H1 (cell line): ENCODE results near the gene OR5V1. TPM values are rescaled to one million over a fixed set of nuclear protein-coding genes. Genes with fewer than 3 reads are reported as not detected.

ENCODE experiments used
- CTCF ChIA-PET: fragments of 300-600 bp; sonication (Branson Sonifier 250); formaldehyde crosslinking; loops from one replicate; lab custom pipeline; 2021; ENCODE audit not compliant: partially characterized antibody; lab: Charles Lee
- POLR2A ChIA-PET: fragments of 300-600 bp; sonication (Branson Sonifier 250); formaldehyde crosslinking; loops from one replicate; lab custom pipeline; 2021; ENCODE audit warnings: inconsistent platforms; ENCODE audit not compliant: partially characterized antibody; lab: Charles Lee
- DNase-seq, 2 experiments: peaks; one replicate each; pipeline versions ENCODE4 v3.0.0 to v3.0.0-alpha.2; 2010 to 2022; ENCODE audit warnings: low spot score in 2 of 2, low read depth in 1 of 2, mixed read lengths in 1 of 2
- FAIRE-seq: peaks from 2 replicates; lab custom pipeline; 2011; peaks lifted over from hg19 to GRCh38; lab: Jason Lieb, UNC
- H2AFZ ChIP-seq: 2 replicates; pipeline ENCODE4 v1.8.1; 2012; ENCODE audit warnings: low read length, inconsistent platforms
- H2AK5ac ChIP-seq: 2 replicates; pipeline ENCODE4 v1.6.1; 2013; ENCODE audit warnings: low read depth, low read length
- H2BK120ac ChIP-seq: replicated peaks from 2 replicates; pipeline ENCODE3; 2013; ENCODE audit warnings: low read depth, low read length, inconsistent platforms
- H2BK12ac ChIP-seq: 2 replicates; pipeline ENCODE4 v1.6.1; 2013; ENCODE audit warnings: low read depth, low read length
- H2BK15ac ChIP-seq: 2 replicates; pipeline ENCODE4 v1.6.1; 2013; ENCODE audit warnings: low read length
- H2BK20ac ChIP-seq: 2 replicates; pipeline ENCODE4 v1.6.1; 2013; ENCODE audit warnings: low read length
- H2BK5ac ChIP-seq: 2 replicates; pipeline ENCODE4 v1.6.1; 2013; ENCODE audit warnings: low read depth, low read length
- H3K14ac ChIP-seq: 2 replicates; pipeline ENCODE4 v1.6.1; 2013; ENCODE audit warnings: inconsistent platforms; ENCODE audit not compliant: insufficient read length
- H3K18ac ChIP-seq: 2 replicates; pipeline ENCODE4 v1.6.1; 2013; ENCODE audit warnings: low read length; ENCODE audit errors: extremely low read depth
- H3K23ac ChIP-seq: 2 replicates; pipeline ENCODE4 v1.6.1; 2013; ENCODE audit warnings: inconsistent platforms; ENCODE audit not compliant: insufficient read length
- H3K23me2 ChIP-seq: 2 replicates; pipeline ENCODE4 v1.6.1; 2013; ENCODE audit warnings: low read depth, low read length
- H3K27ac ChIP-seq: 2 replicates; pipeline ENCODE4 v1.6.1; 2011; ENCODE audit warnings: low read depth, low read length, inconsistent platforms
- H3K27me3 ChIP-seq, 4 experiments: replicated peaks in 1 of 4; 1 replicate in 1 of 4; 2 replicates in 3 of 4; pipeline versions ENCODE4 v1.6.1 to v1.8.1; 2011 to 2013; ENCODE audit warnings: low read length in 3 of 4, mild to moderate bottlenecking in 3 of 4, inconsistent platforms in 2 of 4, mixed read lengths in 2 of 4, moderate library complexity in 1 of 4; ENCODE audit not compliant: control insufficient read depth in 3 of 4, insufficient read depth in 3 of 4; ENCODE audit errors: extremely low read depth in 1 of 4
- H3K36me3 ChIP-seq, 4 experiments: 2 replicates each; pipeline versions ENCODE4 v1.6.1 to v1.8.1; 2011 to 2013; ENCODE audit warnings: mild to moderate bottlenecking in 4 of 4, low read length in 3 of 4, moderate library complexity in 2 of 4, control low read depth in 1 of 4, inconsistent platforms in 1 of 4; ENCODE audit not compliant: insufficient read depth in 4 of 4, control insufficient read depth in 2 of 4
- H3K4ac ChIP-seq: replicated peaks from 2 replicates; pipeline ENCODE3; 2013; ENCODE audit warnings: low read length, low read depth, mixed read lengths, inconsistent platforms; ENCODE audit not compliant: insufficient read length
- H3K4me1 ChIP-seq, 4 experiments: replicated peaks in 1 of 4; 1 replicate in 1 of 4; 2 replicates in 3 of 4; pipeline versions ENCODE4 v1.6.1 to v1.8.1; 2011 to 2013; ENCODE audit warnings: low read length in 3 of 4, inconsistent platforms in 2 of 4, mixed read lengths in 1 of 4; ENCODE audit not compliant: insufficient read depth in 4 of 4, control insufficient read depth in 3 of 4
- H3K4me2 ChIP-seq, 2 experiments: 2 replicates each; pipeline versions ENCODE4 v1.6.1 to v1.8.1; 2011 to 2013; ENCODE audit warnings: low read depth in 2 of 2, low read length in 2 of 2, control low read depth in 1 of 2, inconsistent platforms in 1 of 2, mild to moderate bottlenecking in 1 of 2; ENCODE audit not compliant: insufficient read depth in 1 of 2
- H3K4me3 ChIP-seq, 4 experiments: fragments of 200-600, 300-600 bp in 1 of 4; sonication (generic), shearing (Covaris generic), sonication (Bioruptor Twin) in 1 of 4; 2 replicates each; pipeline versions ENCODE4 v1.5.1 to v1.8.1; 2011 to 2016; ENCODE audit warnings: low read length in 4 of 4, low read depth in 3 of 4, control low read depth in 2 of 4, inconsistent platforms in 2 of 4, mild to moderate bottlenecking in 2 of 4, mixed read lengths in 1 of 4, moderate library complexity in 1 of 4; ENCODE audit not compliant: insufficient read depth in 2 of 4; ENCODE audit errors: extremely low read depth in 1 of 4
- H3K56ac ChIP-seq: replicated peaks from 2 replicates; pipeline ENCODE3; 2013; ENCODE audit warnings: low read depth, mild to moderate bottlenecking, mixed read lengths, low read length, inconsistent platforms; ENCODE audit not compliant: insufficient read length
- H3K79me1 ChIP-seq: 2 replicates; pipeline ENCODE4 v1.6.1; 2013; ENCODE audit warnings: low read depth, low read length, control low read depth
- H3K79me2 ChIP-seq, 2 experiments: 2 replicates each; pipeline versions ENCODE4 v1.6.1 to v1.8.1; 2012 to 2013; ENCODE audit warnings: low read length in 2 of 2, mild to moderate bottlenecking in 2 of 2, inconsistent platforms in 1 of 2; ENCODE audit not compliant: insufficient read depth in 2 of 2, control insufficient read depth in 1 of 2
- H3K9ac ChIP-seq, 4 experiments: replicated peaks in 1 of 4; 1 replicate in 1 of 4; 2 replicates in 3 of 4; pipeline versions ENCODE4 v1.6.1 to v1.8.1; 2011 to 2013; ENCODE audit warnings: low read depth in 3 of 4, low read length in 3 of 4, control low read depth in 2 of 4, mild to moderate bottlenecking in 2 of 4, moderate library complexity in 2 of 4, inconsistent platforms in 1 of 4; ENCODE audit errors: extremely low read depth in 1 of 4
- H3K9me3 ChIP-seq, 2 experiments: 2 replicates each; pipeline versions ENCODE4 v1.6.1 to v1.8.1; 2012 to 2013; ENCODE audit warnings: mild to moderate bottlenecking in 2 of 2, moderate library complexity in 2 of 2, control low read depth in 1 of 2, inconsistent platforms in 1 of 2, low read depth in 1 of 2, low read length in 1 of 2, mixed read lengths in 1 of 2; ENCODE audit not compliant: insufficient read depth in 2 of 2
- H4K20me1 ChIP-seq, 2 experiments: replicated peaks in 1 of 2; 2 replicates each; pipeline versions ENCODE3 to v1.8.1; 2011 to 2013; ENCODE audit warnings: inconsistent platforms in 2 of 2, low read length in 2 of 2, mild to moderate bottlenecking in 1 of 2; ENCODE audit not compliant: insufficient read depth in 2 of 2, control insufficient read depth in 1 of 2
- H4K5ac ChIP-seq: 2 replicates; pipeline ENCODE4 v1.6.1; 2013; ENCODE audit warnings: low read length, low read depth, mixed read lengths, inconsistent platforms; ENCODE audit not compliant: insufficient read length
- H4K8ac ChIP-seq: 2 replicates; pipeline ENCODE4 v1.8.0; 2013; ENCODE audit warnings: mild to moderate bottlenecking, moderate library complexity, low read length, inconsistent platforms; ENCODE audit not compliant: insufficient read depth; ENCODE audit errors: extremely low read depth
- H4K91ac ChIP-seq: replicated peaks from 2 replicates; pipeline ENCODE3; 2013; ENCODE audit warnings: low read length, mixed read lengths, inconsistent platforms; ENCODE audit not compliant: insufficient read length
- ASH2L ChIP-seq: fragments of 200-600, 300-600 bp; sonication (generic); IDR thresholded peaks from one replicate; pipeline ENCODE4 v1.7.1; 2017; ENCODE audit warnings: low read length
- CHD1 ChIP-seq: IDR thresholded peaks from 2 replicates; pipeline ENCODE4 v1.6.1; 2012; ENCODE audit warnings: low read depth, low read length, improper control_type of control experiment
- CTBP2 ChIP-seq: IDR thresholded peaks from 2 replicates; pipeline ENCODE4 v1.7.0; 2011; ENCODE audit warnings: borderline replicate concordance, mild to moderate bottlenecking, moderate library complexity, mixed read lengths, low read length; ENCODE audit not compliant: insufficient read depth, insufficient read length
- E2F6 ChIP-seq: IDR thresholded peaks from 2 replicates; pipeline ENCODE4 v1.6.1; 2012; ENCODE audit warnings: inconsistent platforms
- EP300 ChIP-seq, 2 experiments: IDR thresholded peaks; 1 replicate in 1 of 2; 2 replicates in 1 of 2; pipeline ENCODE4 v1.6.1; 2011 to 2012; ENCODE audit warnings: low read depth in 2 of 2, low read length in 2 of 2, mild to moderate bottlenecking in 2 of 2, borderline replicate concordance in 1 of 2, inconsistent platforms in 1 of 2, moderate library complexity in 1 of 2
- JUND ChIP-seq: IDR thresholded peaks from 2 replicates; pipeline ENCODE4 v1.6.1; 2011; ENCODE audit warnings: mild to moderate bottlenecking, improper control_type of control experiment, low read length
- PHF8 ChIP-seq: fragments of 200-600 bp; sonication (generic); conservative IDR thresholded peaks from 2 replicates; pipeline ENCODE4 v1.7.1; 2012; ENCODE audit warnings: low read depth, mild to moderate bottlenecking, inconsistent platforms, low read length, moderate library complexity
- SP4 ChIP-seq: IDR thresholded peaks from 2 replicates; pipeline ENCODE4 v1.6.1; 2012; ENCODE audit warnings: low read length, inconsistent platforms
- SRF ChIP-seq: IDR thresholded peaks from 2 replicates; pipeline ENCODE4 v1.6.1; 2011; ENCODE audit warnings: mild to moderate bottlenecking, low read depth, low read length, moderate library complexity
- TAF1 ChIP-seq: IDR thresholded peaks from 2 replicates; pipeline ENCODE4 v1.6.1; 2011; ENCODE audit warnings: mild to moderate bottlenecking, low read depth, low read length
- TAF7 ChIP-seq: optimal IDR thresholded peaks from 2 replicates; pipeline ENCODE3; 2011; ENCODE audit warnings: low read depth, mild to moderate bottlenecking, inconsistent platforms, low read length, moderate library complexity, borderline replicate concordance
- TEAD4 ChIP-seq: IDR thresholded peaks from 2 replicates; pipeline ENCODE4 v1.6.1; 2012; ENCODE audit warnings: low read depth, low read length, inconsistent platforms, mixed read lengths
- polyA plus RNA-seq, 7 experiments: library from polyadenylated mRNA; depleted of rRNA in 3 of 7; stranded (reverse) in 5 of 7; unstranded in 2 of 7; fragments of >200 nt in 5 of 7; fragments of 200-250 nt in 2 of 7; gene quantifications; 1 replicate in 5 of 7; 2 replicates in 1 of 7; 4 replicates in 1 of 7; pipeline versions ENCODE4 v1.2.1 to v1.2.3, GENCODE V29; 2011 to 2013; ENCODE audit warnings: missing spikeins in 2 of 7, mixed read lengths in 2 of 7
- total RNA-seq: library from RNA; stranded (reverse); fragmentation: NEBNext Ultra II Directional; extraction: Animal tissue kit (Norgen Biotek cat#: 25700); gene quantifications from 2 replicates; pipeline ENCODE4 v1.2.1, GENCODE V29; 2021
- TF ChIP-seq, protein P1 (sequence below): IDR thresholded peaks from 2 replicates; pipeline ENCODE4 v1.6.1; 2012; ENCODE audit warnings: low read length, inconsistent platforms

Gene OR5V1
- total and polyA plus RNA-seq, 2 of the 8 experiments (the other 6 are each of a cell fraction or from before 2014, with no cell fraction given), result not detected

GRCh38 chr6:29354980-29355379 is 13.7 kb downstream of the OR5V1 start:
- no peak overlapping the region for H2AFZ ChIP-seq
- no peak overlapping the region for H3K9ac ChIP-seq
- ChIA-PET POLR2A (no interaction called here), CTCF (no interaction called here)
- H3K4me3 ChIP-seq, result no peak overlapping the region
- no peak overlapping the region for H3K14ac ChIP-seq
- no peaks in the 10 kb centered on the region for H3K27me3 ChIP-seq
- no peaks in the 10 kb centered on the region for H3K9me3 ChIP-seq
- no peak for FAIRE-seq
- peaks cover 0 to 2% (median 0%) of the 10 kb centered on the region in 4 experiments; a peak in 1 of 7 replicates for H3K4me1 ChIP-seq
- H3K79me2 ChIP-seq, result no peaks in the 10 kb centered on the region
- H3K4ac ChIP-seq, result no peak overlapping the region
- H2BK20ac ChIP-seq, result no peak overlapping the region
- no peaks in the 10 kb centered on the region for H3K36me3 ChIP-seq
- no peak overlapping the region for H3K23ac ChIP-seq
- no peaks in the 10 kb centered on the region for H3K79me1 ChIP-seq
- no peaks in the 10 kb centered on the region for H3K23me2 ChIP-seq
- no peak for DNase-seq
- no peaks in the 10 kb centered on the region for H4K20me1 ChIP-seq
- H2BK15ac ChIP-seq, result no peak overlapping the region
- H3K18ac ChIP-seq, result no peak overlapping the region
- H4K91ac ChIP-seq, result no peak overlapping the region
- H2BK120ac ChIP-seq, result no peak overlapping the region
- H2BK5ac ChIP-seq, result no peak overlapping the region
- H4K5ac ChIP-seq, result no peak overlapping the region
- no peak overlapping the region for H4K8ac ChIP-seq
- H2BK12ac ChIP-seq, result no peak overlapping the region
- no peak overlapping the region for H3K4me2 ChIP-seq
- H3K27ac ChIP-seq, result no peak overlapping the region
- H3K56ac ChIP-seq, result no peak overlapping the region
- H2AK5ac ChIP-seq, result no peak overlapping the region
- TF ChIP-seq SRF (no peak), ASH2L (no peak), CHD1 (no peak), TAF7 (no peak), TAF1 (no peak), PHF8 (no peak), JUND (no peak), CTBP2 (no peak), TEAD4 (no peak), SP4 (no peak), EP300 (IDR thresholded peaks at IDR 0.05; ENCODE audit: borderline replicate concordance in 1 of 2, low read depth in 2 of 2, low read length in 2 of 2) (no peak), E2F6 (no peak)
- TF ChIP-seq, protein P1, sequence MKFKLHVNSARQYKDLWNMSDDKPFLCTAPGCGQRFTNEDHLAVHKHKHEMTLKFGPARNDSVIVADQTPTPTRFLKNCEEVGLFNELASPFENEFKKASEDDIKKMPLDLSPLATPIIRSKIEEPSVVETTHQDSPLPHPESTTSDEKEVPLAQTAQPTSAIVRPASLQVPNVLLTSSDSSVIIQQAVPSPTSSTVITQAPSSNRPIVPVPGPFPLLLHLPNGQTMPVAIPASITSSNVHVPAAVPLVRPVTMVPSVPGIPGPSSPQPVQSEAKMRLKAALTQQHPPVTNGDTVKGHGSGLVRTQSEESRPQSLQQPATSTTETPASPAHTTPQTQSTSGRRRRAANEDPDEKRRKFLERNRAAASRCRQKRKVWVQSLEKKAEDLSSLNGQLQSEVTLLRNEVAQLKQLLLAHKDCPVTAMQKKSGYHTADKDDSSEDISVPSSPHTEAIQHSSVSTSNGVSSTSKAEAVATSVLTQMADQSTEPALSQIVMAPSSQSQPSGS, result no peak
